Measurements from ENCODE around the gene NPRL2. TPM values are rescaled to one million over a fixed set of nuclear protein-coding genes. Genes with fewer than 3 reads are reported as not detected.

The NPRL2 gene
- total RNA-seq, 1 experiment from 2014 or later: 35.4 TPM

DNA sequence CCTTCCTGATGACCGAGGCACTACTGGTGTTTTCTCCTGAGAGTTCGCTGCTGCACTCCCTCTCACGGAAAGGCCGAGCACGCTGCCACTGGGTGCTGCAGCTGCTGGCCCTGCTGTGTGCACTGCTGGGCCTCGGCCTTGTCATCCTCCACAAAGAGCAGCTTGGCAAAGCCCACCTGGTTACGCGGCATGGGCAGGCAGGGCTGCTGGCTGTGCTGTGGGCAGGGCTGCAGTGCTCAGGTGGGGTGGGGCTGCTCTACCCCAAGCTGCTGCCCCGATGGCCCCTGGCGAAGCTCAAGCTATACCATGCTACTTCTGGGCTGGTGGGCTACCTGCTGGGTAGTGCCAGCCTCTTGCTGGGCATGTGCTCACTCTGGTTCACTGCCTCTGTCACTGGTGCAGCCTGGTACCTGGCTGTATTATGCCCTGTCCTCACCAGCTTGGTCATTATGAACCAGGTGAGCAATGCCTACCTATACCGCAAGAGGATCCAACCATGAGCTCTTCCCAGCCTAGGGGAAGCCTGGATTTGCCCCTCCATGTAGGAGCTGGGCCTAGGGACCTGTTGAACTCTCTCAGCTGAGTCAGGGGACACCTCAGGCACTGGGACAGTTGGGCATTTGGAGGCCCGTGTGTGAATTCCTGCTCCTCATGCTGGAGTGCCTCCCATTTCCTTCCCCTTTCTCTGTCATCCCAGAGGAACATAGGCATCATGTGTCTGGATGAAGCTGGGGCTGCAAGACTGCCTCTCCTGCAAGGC lies 2.9 kb upstream of the NPRL2 start:
- H3K36me3 ChIP-seq (ENCODE audit: control insufficient read depth in 1 of 2, insufficient read depth in 2 of 2, low read length in 2 of 2): peaks cover 14 to 32% of the 10 kb centered on the region in 2 experiments; a peak in 3 of 4 replicates
- no peak overlapping the region for H2AFZ ChIP-seq (ENCODE audit: low read depth, low read length, poor library complexity, severe bottlenecking)
- peaks cover 53% of the 10 kb centered on the region for H3K79me2 ChIP-seq (ENCODE audit: insufficient read depth, low read length)
- H3K4me3 ChIP-seq (replicated peaks in 1 of 2; ENCODE audit: low read depth in 1 of 2, low read length in 2 of 2): no peak overlapping the region
- H3K9ac ChIP-seq (ENCODE audit: low read length): no peak overlapping the region
- no peaks in the 10 kb centered on the region for H4K20me1 ChIP-seq (ENCODE audit: insufficient read depth)
- ChIA-PET POLR2A (interaction anchor here (1.1 kb wide), 1 partner anchor 16 kb away, joined by 3 read pairs; no protein-coding TSS in a partner anchor), RAD21 (ENCODE audit: low non-redundant PET in 1 of 2, low total read pairs in 2 of 2, uncharacterized antibody in 2 of 2, unreplicated experiment in 2 of 2) (no interaction called here), CTCF (interaction anchor here (1.0 to 2.0 kb wide), 5 partner anchors 12 to 189 kb away, joined by 3 to 8 read pairs (median 3); no protein-coding TSS in a partner anchor)
- H3K27me3 ChIP-seq (ENCODE audit: insufficient read depth, low read length): no peaks in the 10 kb centered on the region
- H3K27ac ChIP-seq (ENCODE audit: low read depth, low read length): peak overlapping the region; percentile 21; the same call in 1 of the 2 replicates
- TF ChIP-seq EGR1 (IDR thresholded peaks at IDR 0.05; ENCODE audit: low read depth) (no peak), ELF1 (IDR thresholded peaks at IDR 0.05; ENCODE audit: borderline replicate concordance, low read depth) (no peak), SIN3A (IDR thresholded peaks at IDR 0.05; ENCODE audit: low read depth) (no peak), FOSL1 (IDR thresholded peaks at IDR 0.05; ENCODE audit: low read depth) (no peak), POLR2A (IDR thresholded peaks at IDR 0.05; ENCODE audit: borderline replicate concordance, extremely low read depth, insufficient read depth, insufficient read length) (no peak), SRF (IDR thresholded peaks at IDR 0.05; ENCODE audit: low read depth) (no peak)
- no peaks in the 10 kb centered on the region for H3K9me2 ChIP-seq (ENCODE audit: insufficient read depth)
- H3K4me2 ChIP-seq (ENCODE audit: low read length): no peak overlapping the region
- DNase-seq (ENCODE audit: low read depth, low spot score) (no peak), ATAC-seq (no peak)
- no TSS peak for BruUV-seq (replicated peaks)
- H3K9me3 ChIP-seq (ENCODE audit: control insufficient read depth in 1 of 2, insufficient read depth in 1 of 2, low read depth in 1 of 2, low read length in 2 of 2): no peaks in the 10 kb centered on the region
- intact Hi-C loops (cut with micrococcal nuclease): loop anchor here (10.0 kb wide), 1 partner anchor 1031 kb away; the partner anchor contains the start of gene MANF
- H3K4me1 ChIP-seq (ENCODE audit: control insufficient read depth in 1 of 2, insufficient read depth in 2 of 2, low read length in 2 of 2): peaks cover 12 to 44% of the 10 kb centered on the region in 2 experiments; a peak in 3 of 4 replicates

DNA sequence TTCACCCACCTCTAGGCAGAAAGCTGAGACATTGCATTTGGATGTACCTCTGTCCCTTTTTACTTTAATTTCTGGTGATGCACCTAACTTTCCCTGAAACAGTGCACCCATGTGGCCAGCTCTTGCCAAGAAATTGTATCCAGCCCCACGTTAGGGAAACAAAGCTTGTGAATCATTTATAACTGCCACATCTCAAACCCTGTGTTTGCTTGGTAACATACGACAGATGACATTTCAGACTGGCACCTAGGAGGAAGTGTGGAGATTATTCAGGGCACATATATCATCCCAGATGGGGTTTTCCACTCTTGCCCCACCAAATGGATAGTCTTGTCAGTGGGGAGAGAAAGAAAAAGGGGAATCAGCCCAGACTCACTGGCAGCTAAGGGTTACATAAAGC lies 2.2 kb upstream of the NPRL2 start:
- H2AFZ ChIP-seq (ENCODE audit: low read depth, low read length, poor library complexity, severe bottlenecking): no peak overlapping the region
- intact Hi-C loops (cut with micrococcal nuclease): loop anchor here (10.0 kb wide), 1 partner anchor 1032 kb away; the partner anchor contains the start of gene MANF
- H3K79me2 ChIP-seq (ENCODE audit: insufficient read depth, low read length): peaks cover 47% of the 10 kb centered on the region
- ChIA-PET POLR2A (no interaction called here), RAD21 (ENCODE audit: low non-redundant PET in 1 of 2, low total read pairs in 2 of 2, uncharacterized antibody in 2 of 2, unreplicated experiment in 2 of 2) (no interaction called here), CTCF (interaction anchor here (1.0 to 2.0 kb wide), 5 partner anchors 13 to 190 kb away, joined by 3 to 8 read pairs (median 3); no protein-coding TSS in a partner anchor)
- H3K9me3 ChIP-seq (ENCODE audit: control insufficient read depth in 1 of 2, insufficient read depth in 1 of 2, low read depth in 1 of 2, low read length in 2 of 2): no peaks in the 10 kb centered on the region
- peaks cover 13 to 37% of the 10 kb centered on the region in 2 experiments; a peak in 3 of 4 replicates for H3K36me3 ChIP-seq (ENCODE audit: control insufficient read depth in 1 of 2, insufficient read depth in 2 of 2, low read length in 2 of 2)
- BruUV-seq (replicated peaks): no TSS peak
- H3K4me1 ChIP-seq (ENCODE audit: control insufficient read depth in 1 of 2, insufficient read depth in 2 of 2, low read length in 2 of 2): peaks cover 7 to 37% of the 10 kb centered on the region in 2 experiments; a peak in 3 of 4 replicates
- H3K4me3 ChIP-seq (replicated peaks in 1 of 2; ENCODE audit: low read depth in 1 of 2, low read length in 2 of 2): no peak overlapping the region
- no peak overlapping the region for H3K4me2 ChIP-seq (ENCODE audit: low read length)
- no peak overlapping the region; the same call in 1 of the 2 replicates for H3K27ac ChIP-seq (ENCODE audit: low read depth, low read length)
- no peak for DNase-seq (ENCODE audit: low read depth, low spot score)
- no peak overlapping the region for H3K9ac ChIP-seq (ENCODE audit: low read length)
- no peaks in the 10 kb centered on the region for H4K20me1 ChIP-seq (ENCODE audit: insufficient read depth)
- H3K9me2 ChIP-seq (ENCODE audit: insufficient read depth): no peaks in the 10 kb centered on the region
- H3K27me3 ChIP-seq (ENCODE audit: insufficient read depth, low read length): no peaks in the 10 kb centered on the region
- no peak for ATAC-seq
- TF ChIP-seq, protein P1, sequence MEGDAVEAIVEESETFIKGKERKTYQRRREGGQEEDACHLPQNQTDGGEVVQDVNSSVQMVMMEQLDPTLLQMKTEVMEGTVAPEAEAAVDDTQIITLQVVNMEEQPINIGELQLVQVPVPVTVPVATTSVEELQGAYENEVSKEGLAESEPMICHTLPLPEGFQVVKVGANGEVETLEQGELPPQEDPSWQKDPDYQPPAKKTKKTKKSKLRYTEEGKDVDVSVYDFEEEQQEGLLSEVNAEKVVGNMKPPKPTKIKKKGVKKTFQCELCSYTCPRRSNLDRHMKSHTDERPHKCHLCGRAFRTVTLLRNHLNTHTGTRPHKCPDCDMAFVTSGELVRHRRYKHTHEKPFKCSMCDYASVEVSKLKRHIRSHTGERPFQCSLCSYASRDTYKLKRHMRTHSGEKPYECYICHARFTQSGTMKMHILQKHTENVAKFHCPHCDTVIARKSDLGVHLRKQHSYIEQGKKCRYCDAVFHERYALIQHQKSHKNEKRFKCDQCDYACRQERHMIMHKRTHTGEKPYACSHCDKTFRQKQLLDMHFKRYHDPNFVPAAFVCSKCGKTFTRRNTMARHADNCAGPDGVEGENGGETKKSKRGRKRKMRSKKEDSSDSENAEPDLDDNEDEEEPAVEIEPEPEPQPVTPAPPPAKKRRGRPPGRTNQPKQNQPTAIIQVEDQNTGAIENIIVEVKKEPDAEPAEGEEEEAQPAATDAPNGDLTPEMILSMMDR (IDR thresholded peaks at IDR 0.05 in 2 of 3, conservative IDR thresholded peaks at IDR 0.05 in 1 of 3; ENCODE audit: borderline replicate concordance in 1 of 3, insufficient read depth in 1 of 3, low read depth in 2 of 3, low read length in 2 of 3): peak in 2 of 3 experiments; percentile 37 to 53; a peak in 3 of 6 replicates
- TF ChIP-seq, protein P2, sequence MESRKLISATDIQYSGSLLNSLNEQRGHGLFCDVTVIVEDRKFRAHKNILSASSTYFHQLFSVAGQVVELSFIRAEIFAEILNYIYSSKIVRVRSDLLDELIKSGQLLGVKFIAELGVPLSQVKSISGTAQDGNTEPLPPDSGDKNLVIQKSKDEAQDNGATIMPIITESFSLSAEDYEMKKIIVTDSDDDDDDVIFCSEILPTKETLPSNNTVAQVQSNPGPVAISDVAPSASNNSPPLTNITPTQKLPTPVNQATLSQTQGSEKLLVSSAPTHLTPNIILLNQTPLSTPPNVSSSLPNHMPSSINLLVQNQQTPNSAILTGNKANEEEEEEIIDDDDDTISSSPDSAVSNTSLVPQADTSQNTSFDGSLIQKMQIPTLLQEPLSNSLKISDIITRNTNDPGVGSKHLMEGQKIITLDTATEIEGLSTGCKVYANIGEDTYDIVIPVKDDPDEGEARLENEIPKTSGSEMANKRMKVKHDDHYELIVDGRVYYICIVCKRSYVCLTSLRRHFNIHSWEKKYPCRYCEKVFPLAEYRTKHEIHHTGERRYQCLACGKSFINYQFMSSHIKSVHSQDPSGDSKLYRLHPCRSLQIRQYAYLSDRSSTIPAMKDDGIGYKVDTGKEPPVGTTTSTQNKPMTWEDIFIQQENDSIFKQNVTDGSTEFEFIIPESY (IDR thresholded peaks at IDR 0.05; ENCODE audit: extremely low read depth, insufficient replicate concordance, low read length): no peak
- TF ChIP-seq POLR2AphosphoS5 (IDR thresholded peaks at IDR 0.05; ENCODE audit: low read depth, low read length): no peak
- TF ChIP-seq, protein P3, sequence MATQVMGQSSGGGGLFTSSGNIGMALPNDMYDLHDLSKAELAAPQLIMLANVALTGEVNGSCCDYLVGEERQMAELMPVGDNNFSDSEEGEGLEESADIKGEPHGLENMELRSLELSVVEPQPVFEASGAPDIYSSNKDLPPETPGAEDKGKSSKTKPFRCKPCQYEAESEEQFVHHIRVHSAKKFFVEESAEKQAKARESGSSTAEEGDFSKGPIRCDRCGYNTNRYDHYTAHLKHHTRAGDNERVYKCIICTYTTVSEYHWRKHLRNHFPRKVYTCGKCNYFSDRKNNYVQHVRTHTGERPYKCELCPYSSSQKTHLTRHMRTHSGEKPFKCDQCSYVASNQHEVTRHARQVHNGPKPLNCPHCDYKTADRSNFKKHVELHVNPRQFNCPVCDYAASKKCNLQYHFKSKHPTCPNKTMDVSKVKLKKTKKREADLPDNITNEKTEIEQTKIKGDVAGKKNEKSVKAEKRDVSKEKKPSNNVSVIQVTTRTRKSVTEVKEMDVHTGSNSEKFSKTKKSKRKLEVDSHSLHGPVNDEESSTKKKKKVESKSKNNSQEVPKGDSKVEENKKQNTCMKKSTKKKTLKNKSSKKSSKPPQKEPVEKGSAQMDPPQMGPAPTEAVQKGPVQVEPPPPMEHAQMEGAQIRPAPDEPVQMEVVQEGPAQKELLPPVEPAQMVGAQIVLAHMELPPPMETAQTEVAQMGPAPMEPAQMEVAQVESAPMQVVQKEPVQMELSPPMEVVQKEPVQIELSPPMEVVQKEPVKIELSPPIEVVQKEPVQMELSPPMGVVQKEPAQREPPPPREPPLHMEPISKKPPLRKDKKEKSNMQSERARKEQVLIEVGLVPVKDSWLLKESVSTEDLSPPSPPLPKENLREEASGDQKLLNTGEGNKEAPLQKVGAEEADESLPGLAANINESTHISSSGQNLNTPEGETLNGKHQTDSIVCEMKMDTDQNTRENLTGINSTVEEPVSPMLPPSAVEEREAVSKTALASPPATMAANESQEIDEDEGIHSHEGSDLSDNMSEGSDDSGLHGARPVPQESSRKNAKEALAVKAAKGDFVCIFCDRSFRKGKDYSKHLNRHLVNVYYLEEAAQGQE (IDR thresholded peaks at IDR 0.05; ENCODE audit: low read depth): no peak
